ENCODE results near the gene SLC4A4. TPM values are rescaled to one million over a fixed set of nuclear protein-coding genes. Genes with fewer than 3 reads are reported as not detected.

Gene SLC4A4
- total RNA-seq, 1 donor from 2014 or later = 5.0 TPM

DNA sequence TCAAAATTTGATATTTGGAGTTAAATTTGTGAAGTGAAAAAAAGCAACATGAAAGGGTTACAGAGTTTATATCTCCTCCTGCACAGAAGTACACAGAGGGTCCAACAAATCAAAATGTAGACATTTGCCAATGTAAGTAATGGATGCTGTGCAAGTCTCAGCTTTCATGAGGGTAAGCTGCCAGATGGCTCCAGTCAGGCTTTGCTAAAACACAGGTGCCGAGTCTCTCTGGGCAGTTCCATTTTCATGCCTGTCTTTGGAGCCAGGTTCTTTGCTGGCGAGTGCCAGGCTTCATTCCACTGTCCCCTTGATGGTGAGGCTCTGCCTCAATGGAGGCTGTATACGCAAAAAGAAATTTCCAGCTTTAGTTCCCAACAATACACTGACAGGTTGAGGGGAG is 27.9 kb downstream of the SLC4A4 start:
- Mint-ChIP-seq H3K4me1 (ENCODE audit: unreplicated experiment) (no peaks in the 10 kb centered on the region), H3K36me3 (ENCODE audit: low read depth, unreplicated experiment) (no peaks in the 10 kb centered on the region), H3K27ac (ENCODE audit: unreplicated experiment) (no peak overlapping the region), H3K27me3 (ENCODE audit: unreplicated experiment) (peaks cover 4% of the 10 kb centered on the region), H3K9me3 (ENCODE audit: unreplicated experiment) (no peaks in the 10 kb centered on the region), H3K4me3 (ENCODE audit: unreplicated experiment) (no peak overlapping the region)
- no peak for DNase-seq (ENCODE audit: low spot score)
- TF ChIP-seq, protein P1, sequence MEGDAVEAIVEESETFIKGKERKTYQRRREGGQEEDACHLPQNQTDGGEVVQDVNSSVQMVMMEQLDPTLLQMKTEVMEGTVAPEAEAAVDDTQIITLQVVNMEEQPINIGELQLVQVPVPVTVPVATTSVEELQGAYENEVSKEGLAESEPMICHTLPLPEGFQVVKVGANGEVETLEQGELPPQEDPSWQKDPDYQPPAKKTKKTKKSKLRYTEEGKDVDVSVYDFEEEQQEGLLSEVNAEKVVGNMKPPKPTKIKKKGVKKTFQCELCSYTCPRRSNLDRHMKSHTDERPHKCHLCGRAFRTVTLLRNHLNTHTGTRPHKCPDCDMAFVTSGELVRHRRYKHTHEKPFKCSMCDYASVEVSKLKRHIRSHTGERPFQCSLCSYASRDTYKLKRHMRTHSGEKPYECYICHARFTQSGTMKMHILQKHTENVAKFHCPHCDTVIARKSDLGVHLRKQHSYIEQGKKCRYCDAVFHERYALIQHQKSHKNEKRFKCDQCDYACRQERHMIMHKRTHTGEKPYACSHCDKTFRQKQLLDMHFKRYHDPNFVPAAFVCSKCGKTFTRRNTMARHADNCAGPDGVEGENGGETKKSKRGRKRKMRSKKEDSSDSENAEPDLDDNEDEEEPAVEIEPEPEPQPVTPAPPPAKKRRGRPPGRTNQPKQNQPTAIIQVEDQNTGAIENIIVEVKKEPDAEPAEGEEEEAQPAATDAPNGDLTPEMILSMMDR (IDR thresholded peaks at IDR 0.05; ENCODE audit: unreplicated experiment) = no peak

DNA sequence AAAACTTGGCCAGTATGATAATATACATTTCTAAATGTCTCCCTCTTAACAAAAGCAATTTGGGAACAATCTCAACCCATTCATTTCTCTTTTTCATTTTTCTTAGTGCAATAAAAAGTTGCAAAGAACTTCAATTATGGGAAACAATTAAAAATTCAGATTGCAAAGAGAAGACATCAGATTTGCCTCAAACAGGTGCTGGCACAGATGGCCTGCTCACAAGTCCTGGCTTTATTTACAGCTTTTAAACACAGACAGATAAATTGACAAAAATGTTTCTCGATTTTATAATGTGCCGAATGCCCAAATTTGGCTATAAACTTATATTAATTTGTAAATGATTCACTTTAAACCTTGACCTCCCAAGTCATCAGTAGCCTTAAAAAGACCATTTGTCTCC is 28.7 kb downstream of the SLC4A4 start:
- no peak overlapping the region for H3K4me3 Mint-ChIP-seq (ENCODE audit: unreplicated experiment)
- H3K4me1 Mint-ChIP-seq (ENCODE audit: unreplicated experiment) = no peaks in the 10 kb centered on the region
- no peak overlapping the region for H3K27ac Mint-ChIP-seq (ENCODE audit: unreplicated experiment)
- H3K36me3 Mint-ChIP-seq (ENCODE audit: low read depth, unreplicated experiment) = no peaks in the 10 kb centered on the region
- DNase-seq (ENCODE audit: low spot score) = no peak
- H3K27me3 Mint-ChIP-seq (ENCODE audit: unreplicated experiment) = peaks cover 4% of the 10 kb centered on the region
- H3K9me3 Mint-ChIP-seq (ENCODE audit: unreplicated experiment) = no peaks in the 10 kb centered on the region
- TF ChIP-seq, protein P1 (IDR thresholded peaks at IDR 0.05; ENCODE audit: unreplicated experiment) = no peak

DNA sequence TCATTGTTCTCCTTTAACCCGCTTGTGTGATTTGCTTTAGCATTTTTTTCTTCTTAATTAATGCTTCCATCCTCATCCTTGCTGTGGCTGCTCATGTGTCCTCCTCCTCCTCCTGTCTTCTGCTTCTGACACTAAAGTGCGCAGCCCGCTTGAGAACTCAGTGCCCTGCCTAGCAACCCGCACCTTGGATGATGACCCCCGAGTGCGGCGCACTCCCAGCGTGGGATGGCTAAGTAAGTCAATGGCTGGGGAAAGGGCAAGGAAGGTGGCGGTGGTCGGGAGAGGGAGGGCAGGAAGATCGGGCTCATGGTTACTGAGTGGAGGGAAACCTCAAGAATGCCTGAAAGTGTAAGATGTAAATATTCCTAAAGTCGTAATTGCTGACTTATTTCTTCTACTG is 30.1 kb downstream of the SLC4A4 start:
- TF ChIP-seq, protein P1 (IDR thresholded peaks at IDR 0.05; ENCODE audit: unreplicated experiment) = no peak
- no peaks in the 10 kb centered on the region for H3K9me3 Mint-ChIP-seq (ENCODE audit: unreplicated experiment)
- no peaks in the 10 kb centered on the region for H3K36me3 Mint-ChIP-seq (ENCODE audit: low read depth, unreplicated experiment)
- no peak overlapping the region for H3K27ac Mint-ChIP-seq (ENCODE audit: unreplicated experiment)
- no peak for DNase-seq (ENCODE audit: low spot score)
- H3K4me1 Mint-ChIP-seq (ENCODE audit: unreplicated experiment) = no peaks in the 10 kb centered on the region
- H3K4me3 Mint-ChIP-seq (ENCODE audit: unreplicated experiment) = no peak overlapping the region
- H3K27me3 Mint-ChIP-seq (ENCODE audit: unreplicated experiment) = no peaks in the 10 kb centered on the region

DNA sequence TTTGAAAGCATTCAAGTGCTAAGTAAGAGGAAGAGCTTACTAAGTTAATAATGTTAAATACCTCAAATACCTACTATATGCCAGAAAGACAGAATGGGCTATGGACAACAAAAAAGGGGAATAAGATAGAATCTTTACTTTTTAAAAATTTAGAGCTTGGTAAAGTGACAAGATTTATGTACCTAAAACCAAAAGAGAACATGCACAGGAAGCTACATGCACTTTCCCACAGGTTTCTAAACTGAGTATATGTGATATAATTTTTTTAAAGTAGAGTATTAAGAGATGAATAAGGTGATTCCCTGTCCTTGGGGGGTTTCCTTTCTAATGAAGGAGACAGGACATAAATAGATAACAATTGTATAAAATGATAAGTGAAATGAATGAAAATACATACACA is 30.7 kb downstream of the SLC4A4 start:
- TF ChIP-seq, protein P1 (IDR thresholded peaks at IDR 0.05; ENCODE audit: unreplicated experiment) = no peak
- no peak for DNase-seq (ENCODE audit: low spot score)
- no peak overlapping the region for H3K4me3 Mint-ChIP-seq (ENCODE audit: unreplicated experiment)
- no peaks in the 10 kb centered on the region for H3K36me3 Mint-ChIP-seq (ENCODE audit: low read depth, unreplicated experiment)
- no peaks in the 10 kb centered on the region for H3K4me1 Mint-ChIP-seq (ENCODE audit: unreplicated experiment)
- no peak overlapping the region for H3K27ac Mint-ChIP-seq (ENCODE audit: unreplicated experiment)
- no peaks in the 10 kb centered on the region for H3K27me3 Mint-ChIP-seq (ENCODE audit: unreplicated experiment)
- H3K9me3 Mint-ChIP-seq (ENCODE audit: unreplicated experiment) = no peaks in the 10 kb centered on the region

DNA sequence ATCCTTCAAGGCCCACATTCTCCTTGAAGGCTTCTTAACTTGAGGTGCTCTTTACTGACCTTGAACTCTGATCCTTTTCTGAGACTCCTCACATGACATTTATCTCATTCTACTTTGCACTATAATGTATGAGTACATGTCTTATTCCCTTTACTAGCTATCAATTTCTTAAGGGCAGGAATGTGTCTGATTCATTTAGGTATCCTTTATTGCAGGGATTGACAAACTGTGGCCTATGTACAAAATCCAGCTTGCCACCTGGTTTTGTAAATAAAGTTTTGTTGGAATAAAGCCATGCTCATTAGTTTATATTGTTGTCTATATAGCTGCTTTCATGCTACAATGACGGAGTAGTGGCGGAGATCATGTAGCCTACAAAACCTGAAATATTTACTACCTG is 36.7 kb downstream of the SLC4A4 start:
- Mint-ChIP-seq H3K9me3 (ENCODE audit: unreplicated experiment) (no peaks in the 10 kb centered on the region), H3K36me3 (ENCODE audit: low read depth, unreplicated experiment) (no peaks in the 10 kb centered on the region), H3K27ac (ENCODE audit: unreplicated experiment) (no peak overlapping the region), H3K4me3 (ENCODE audit: unreplicated experiment) (no peak overlapping the region), H3K4me1 (ENCODE audit: unreplicated experiment) (no peaks in the 10 kb centered on the region), H3K27me3 (ENCODE audit: unreplicated experiment) (no peaks in the 10 kb centered on the region)
- no peak for DNase-seq (ENCODE audit: low spot score)
- TF ChIP-seq, protein P1 (IDR thresholded peaks at IDR 0.05; ENCODE audit: unreplicated experiment) = no peak
